ENCODE data around the gene DOLPP1. TPM values are rescaled to one million over a fixed set of nuclear protein-coding genes. Genes with fewer than 3 reads are reported as not detected.

Gene DOLPP1
- total and polyA plus RNA-seq, 7 experiments from 2014 or later: 5.7 to 17.1 (median 11.9) TPM

GRCh38 chr9:129133082-129133481 is 52.2 kb downstream of the DOLPP1 start:
- intact Hi-C loops (cut with micrococcal nuclease): no loop called here

GRCh38 chr9:129135476-129135875 is 54.6 kb downstream of the DOLPP1 start:
- no peaks in the 10 kb centered on the region for H3K27me3 Mint-ChIP-seq
- ATAC-seq: no peak
- intact Hi-C loops (cut with micrococcal nuclease): loop anchor here (5.0 kb wide), 3 partner anchors 592 to 1102 kb away; no protein-coding TSS in a partner anchor
- Histone ChIP-seq H3K27me3 (ENCODE audit: control insufficient read depth in 2 of 2, insufficient read depth in 2 of 2, low read length in 2 of 2) (no peaks in the 10 kb centered on the region), H3K36me3 (ENCODE audit: control insufficient read depth in 2 of 3, insufficient read depth in 3 of 3, low read length in 3 of 3) (peaks cover 0 to 52% (median 5%) of the 10 kb centered on the region in 3 experiments), H3K27ac (ENCODE audit: low read depth, low read length) (no peak overlapping the region), H3K4me3 (ENCODE audit: low read length) (no peak overlapping the region), H3K9me3 (ENCODE audit: control insufficient read depth in 2 of 3, low read length in 3 of 3) (no peaks in the 10 kb centered on the region), H3K4me1 (ENCODE audit: control insufficient read depth in 2 of 2, insufficient read depth in 2 of 2, low read length in 2 of 2) (peaks cover 9 to 10% of the 10 kb centered on the region in 2 donors)
- CTCF ChIA-PET: interaction anchor here (1.0 to 1.7 kb wide), 6 partner anchors 8 to 651 kb away, joined by 3 to 4 read pairs (median 3); no protein-coding TSS in a partner anchor
- no peak for DNase-seq
- H3K4me3 Mint-ChIP-seq: no peak overlapping the region
- H3K36me3 Mint-ChIP-seq: peaks cover 0 to 24% (median 8%) of the 10 kb centered on the region in 5 donors
- H3K27ac Mint-ChIP-seq: no peak overlapping the region
- H3K4me1 Mint-ChIP-seq: peaks cover 11 to 24% (median 20%) of the 10 kb centered on the region in 7 donors
- POLR2A ChIA-PET: interaction anchor here (0.6 to 2.4 kb wide), 3 partner anchors 40 to 417 kb away, joined by 3 to 5 read pairs (median 3); no protein-coding TSS in a partner anchor
- no peaks in the 10 kb centered on the region for H3K9me3 Mint-ChIP-seq

More at GRCh38 chr9:129133082-129133481, 52.2 kb downstream of the DOLPP1 start:
- H3K9me3 ChIP-seq (ENCODE audit: control insufficient read depth in 2 of 3, low read length in 3 of 3): no peaks in the 10 kb centered on the region
- peaks cover 0 to 58% (median 5%) of the 10 kb centered on the region in 3 experiments for H3K36me3 ChIP-seq (ENCODE audit: control insufficient read depth in 2 of 3, insufficient read depth in 3 of 3, low read length in 3 of 3)
- H3K27ac Mint-ChIP-seq: no peak overlapping the region
- ATAC-seq (no peak), DNase-seq (no peak)
- no peak overlapping the region for H3K4me3 ChIP-seq (ENCODE audit: low read length)
- H3K36me3 Mint-ChIP-seq: peaks cover 0 to 27% (median 8%) of the 10 kb centered on the region in 5 donors
- H3K27me3 ChIP-seq (ENCODE audit: control insufficient read depth in 2 of 2, insufficient read depth in 2 of 2, low read length in 2 of 2): no peaks in the 10 kb centered on the region
- H3K27ac ChIP-seq (ENCODE audit: low read depth, low read length): no peak overlapping the region
- ChIA-PET POLR2A (interaction anchor here (1.2 to 1.9 kb wide), 2 partner anchors 9 to 488 kb away, joined by 3 to 9 read pairs; partner anchors contain the start of gene C9orf50), CTCF (interaction anchor here (1.0 to 5.3 kb wide), 4 partner anchors 8 to 491 kb away, joined by 4 to 80 read pairs (median 32); partner anchors contain the start of gene NTMT1)
- H3K4me1 Mint-ChIP-seq: peaks cover 0 to 9% (median 6%) of the 10 kb centered on the region in 7 donors
- H3K9me3 Mint-ChIP-seq: no peaks in the 10 kb centered on the region
- H3K4me1 ChIP-seq (ENCODE audit: control insufficient read depth in 2 of 2, insufficient read depth in 2 of 2, low read length in 2 of 2): no peaks in the 10 kb centered on the region
- no peak overlapping the region for H3K4me3 Mint-ChIP-seq
- H3K27me3 Mint-ChIP-seq: no peaks in the 10 kb centered on the region

GRCh38 chr9:129136446-129137035 is 55.6 kb downstream of the DOLPP1 start:
- CTCF ChIA-PET: interaction anchor here (1.0 to 3.9 kb wide), 5 partner anchors 9 to 468 kb away, joined by 3 to 37 read pairs (median 3); no protein-coding TSS in a partner anchor
- intact Hi-C loops (cut with micrococcal nuclease): loop anchor here (5.0 kb wide), 3 partner anchors 591 to 1101 kb away; no protein-coding TSS in a partner anchor
- H3K4me1 Mint-ChIP-seq: peaks cover 11 to 33% (median 26%) of the 10 kb centered on the region in 7 donors
- no peak overlapping the region for H3K27ac Mint-ChIP-seq
- H3K4me3 Mint-ChIP-seq: no peak overlapping the region
- peaks cover 19% of the 10 kb centered on the region in 2 donors for H3K4me1 ChIP-seq (ENCODE audit: control insufficient read depth in 2 of 2, insufficient read depth in 2 of 2, low read length in 2 of 2)
- H3K4me3 ChIP-seq (ENCODE audit: low read length): no peak overlapping the region
- no peaks in the 10 kb centered on the region for H3K9me3 ChIP-seq (ENCODE audit: control insufficient read depth in 2 of 3, low read length in 3 of 3)
- DNase-seq: no peak
- no peak overlapping the region for H3K27ac ChIP-seq (ENCODE audit: low read depth, low read length)
- H3K36me3 Mint-ChIP-seq: peaks cover 0 to 18% (median 6%) of the 10 kb centered on the region in 5 donors
- POLR2A ChIA-PET: interaction anchor here (2.4 kb wide), 1 partner anchor 100 kb away, joined by 5 read pairs; no protein-coding TSS in a partner anchor
- no peaks in the 10 kb centered on the region for H3K9me3 Mint-ChIP-seq
- ATAC-seq: no peak
- peaks cover 0 to 47% (median 5%) of the 10 kb centered on the region in 3 experiments for H3K36me3 ChIP-seq (ENCODE audit: control insufficient read depth in 2 of 3, insufficient read depth in 3 of 3, low read length in 3 of 3)
- H3K27me3 Mint-ChIP-seq: no peaks in the 10 kb centered on the region
- no peaks in the 10 kb centered on the region for H3K27me3 ChIP-seq (ENCODE audit: control insufficient read depth in 2 of 2, insufficient read depth in 2 of 2, low read length in 2 of 2)

- H3K4me3 ChIP-seq (ENCODE audit: low read length): no peak overlapping the region
- H3K27ac ChIP-seq (ENCODE audit: low read depth, low read length): no peak overlapping the region
- H3K27me3 ChIP-seq (ENCODE audit: control insufficient read depth in 2 of 2, insufficient read depth in 2 of 2, low read length in 2 of 2): no peaks in the 10 kb centered on the region
- intact Hi-C loops (cut with micrococcal nuclease): loop anchor here (2.0 to 5.0 kb wide), 5 partner anchors 65 to 1100 kb away; no protein-coding TSS in a partner anchor
- H3K36me3 ChIP-seq (ENCODE audit: control insufficient read depth in 2 of 3, insufficient read depth in 3 of 3, low read length in 3 of 3): peaks cover 0 to 47% (median 5%) of the 10 kb centered on the region in 3 experiments
- H3K4me3 Mint-ChIP-seq: no peak overlapping the region
- ATAC-seq (no peak), DNase-seq (no peak)
- H3K9me3 Mint-ChIP-seq: no peaks in the 10 kb centered on the region
- CTCF ChIA-PET: interaction anchor here (0.6 to 3.9 kb wide), 9 partner anchors 9 to 489 kb away, joined by 3 to 37 read pairs (median 7); partner anchors contain the start of gene NTMT1
- H3K27ac Mint-ChIP-seq: peak overlapping the region in 1 of 9 donors; percentile 8
- H3K9me3 ChIP-seq (ENCODE audit: control insufficient read depth in 2 of 3, low read length in 3 of 3): no peaks in the 10 kb centered on the region
- peaks cover 0 to 18% (median 3%) of the 10 kb centered on the region in 5 donors for H3K36me3 Mint-ChIP-seq
- no peaks in the 10 kb centered on the region for H3K27me3 Mint-ChIP-seq
- peaks cover 11 to 32% (median 27%) of the 10 kb centered on the region in 7 donors for H3K4me1 Mint-ChIP-seq
- POLR2A ChIA-PET: interaction anchor here (2.4 to 3.9 kb wide), 2 partner anchors 99 to 487 kb away, joined by 5 to 35 read pairs; partner anchors contain the start of gene NTMT1
- peaks cover 21 to 29% of the 10 kb centered on the region in 2 donors for H3K4me1 ChIP-seq (ENCODE audit: control insufficient read depth in 2 of 2, insufficient read depth in 2 of 2, low read length in 2 of 2)
Observed at GRCh38 chr9:129137292-129138143, 56.6 kb downstream of the DOLPP1 start.

- no peaks in the 10 kb centered on the region for H3K9me3 Mint-ChIP-seq
- Histone ChIP-seq H3K4me3 (ENCODE audit: low read length) (no peak overlapping the region), H3K9me3 (ENCODE audit: control insufficient read depth in 2 of 3, low read length in 3 of 3) (no peaks in the 10 kb centered on the region), H3K27me3 (ENCODE audit: control insufficient read depth in 2 of 2, insufficient read depth in 2 of 2, low read length in 2 of 2) (no peaks in the 10 kb centered on the region), H3K36me3 (ENCODE audit: control insufficient read depth in 2 of 3, insufficient read depth in 3 of 3, low read length in 3 of 3) (peaks cover 0 to 49% (median 5%) of the 10 kb centered on the region in 3 experiments), H3K27ac (ENCODE audit: low read depth, low read length) (no peak overlapping the region), H3K4me1 (ENCODE audit: control insufficient read depth in 2 of 2, insufficient read depth in 2 of 2, low read length in 2 of 2) (peaks cover 24 to 35% of the 10 kb centered on the region in 2 donors)
- H3K27me3 Mint-ChIP-seq: no peaks in the 10 kb centered on the region
- ChIA-PET CTCF (interaction anchor here (0.6 to 5.6 kb wide), 12 partner anchors 7 to 492 kb away, joined by 3 to 80 read pairs (median 12); partner anchors contain the start of gene NTMT1), POLR2A (interaction anchor here (1.1 to 3.9 kb wide), 2 partner anchors 471 to 487 kb away, joined by 7 to 35 read pairs; partner anchors contain the start of gene NTMT1)
- no peak for ATAC-seq
- no peak overlapping the region for H3K4me3 Mint-ChIP-seq
- intact Hi-C loops (cut with micrococcal nuclease): loop anchor here (2.0 to 5.0 kb wide), 5 partner anchors 65 to 1099 kb away; no protein-coding TSS in a partner anchor
- H3K36me3 Mint-ChIP-seq: peaks cover 0 to 22% (median 5%) of the 10 kb centered on the region in 5 donors
- no peak for DNase-seq
- no peak overlapping the region for H3K27ac Mint-ChIP-seq
- H3K4me1 Mint-ChIP-seq: peaks cover 11 to 38% (median 32%) of the 10 kb centered on the region in 7 donors
Observed at GRCh38 chr9:129138144-129138462, 57.2 kb downstream of the DOLPP1 start.

Data from naive thymus-derived CD4-positive, alpha-beta T cell (primary cell).